Parathyroid adenoma (tissue), 2 donors: ENCODE results near the gene TPGS2.

Source experiments
- H2AFZ ChIP-seq: fragments of 300-600 bp; sonication (generic); one replicate; pipeline ENCODE4 v1.7.0; 2017; ENCODE audit warnings: antibody characterized with exemption, mild to moderate bottlenecking
- H3K27ac ChIP-seq: fragments of 300-600 bp; sonication (generic); one replicate; pipeline ENCODE4 v1.7.0; 2017
- H3K27me3 ChIP-seq: fragments of 300-600 bp; sonication (generic); one replicate; pipeline ENCODE4 v1.7.0; 2017; ENCODE audit warnings: low read length; ENCODE audit not compliant: control insufficient read depth, insufficient read depth
- H3K36me3 ChIP-seq: fragments of 300-600 bp; sonication (generic); one replicate; pipeline ENCODE4 v1.7.0; 2017; ENCODE audit warnings: low read length; ENCODE audit not compliant: control insufficient read depth, insufficient read depth
- H3K4me1 ChIP-seq: fragments of 300-600 bp; sonication (generic); one replicate; pipeline ENCODE4 v1.7.0; 2017; ENCODE audit warnings: control low read depth
- H3K4me2 ChIP-seq: fragments of 300-600 bp; sonication (generic); one replicate; pipeline ENCODE4 v1.7.0; 2017; ENCODE audit warnings: low read length
- H3K4me3 ChIP-seq: fragments of 300-600 bp; sonication (generic); one replicate; pipeline ENCODE4 v1.7.0; 2017; ENCODE audit warnings: low read depth, low read length
- H3K79me2 ChIP-seq: fragments of 300-600 bp; sonication (generic); one replicate; pipeline ENCODE4 v1.7.0; 2017; ENCODE audit warnings: control low read depth
- H3K9ac ChIP-seq: fragments of 300-600 bp; sonication (generic); one replicate; pipeline ENCODE4 v1.7.0; 2017; ENCODE audit warnings: mild to moderate bottlenecking
- H3K9me3 ChIP-seq: fragments of 300-600 bp; sonication (generic); one replicate; pipeline ENCODE4 v1.7.0; 2017; ENCODE audit warnings: low read length; ENCODE audit not compliant: control insufficient read depth
- CTCF ChIP-seq: fragments of 300-600 bp; sonication (generic); IDR thresholded peaks from one replicate; pipeline ENCODE4 v1.7.0; 2017; ENCODE audit warnings: antibody characterized with exemption, mild to moderate bottlenecking
- donor health status: primary hyperparathyroidism.

The TPGS2 gene

GRCh38 chr18:36835927-36836326, 7.1 kb upstream of the TPGS2 start:
- no peak for TF ChIP-seq CTCF
- Histone ChIP-seq H3K9me3 (no peaks in the 10 kb centered on the region), H3K36me3 (no peaks in the 10 kb centered on the region), H2AFZ (no peak overlapping the region), H3K4me3 (no peak overlapping the region), H3K27ac (no peak overlapping the region), H3K4me1 (peaks cover 10% of the 10 kb centered on the region), H3K27me3 (no peaks in the 10 kb centered on the region), H3K79me2 (no peaks in the 10 kb centered on the region), H3K9ac (no peak overlapping the region), H3K4me2 (no peak overlapping the region)

- no peak overlapping the region for H3K9ac ChIP-seq
- H3K79me2 ChIP-seq = peaks cover 3% of the 10 kb centered on the region
- no peak overlapping the region for H3K27ac ChIP-seq
- H3K36me3 ChIP-seq = no peaks in the 10 kb centered on the region
- no peak overlapping the region for H3K4me3 ChIP-seq
- no peak overlapping the region for H3K4me2 ChIP-seq
- H3K4me1 ChIP-seq = no peaks in the 10 kb centered on the region
- no peak for TF ChIP-seq CTCF
- no peaks in the 10 kb centered on the region for H3K27me3 ChIP-seq
- H2AFZ ChIP-seq = no peak overlapping the region
- H3K9me3 ChIP-seq = no peaks in the 10 kb centered on the region
Measured at GRCh38 chr18:36833120-36833519, 4.3 kb upstream of the TPGS2 start.

- no peak overlapping the region for H2AFZ ChIP-seq
- H3K4me1 ChIP-seq = no peaks in the 10 kb centered on the region
- H3K27ac ChIP-seq = no peak overlapping the region
- no peaks in the 10 kb centered on the region for H3K27me3 ChIP-seq
- H3K36me3 ChIP-seq = no peaks in the 10 kb centered on the region
- no peak overlapping the region for H3K9ac ChIP-seq
- TF ChIP-seq CTCF = no peak
- H3K79me2 ChIP-seq = peaks cover 3% of the 10 kb centered on the region
- H3K9me3 ChIP-seq = no peaks in the 10 kb centered on the region
- H3K4me2 ChIP-seq = no peak overlapping the region
- no peak overlapping the region for H3K4me3 ChIP-seq
Measured at GRCh38 chr18:36831139-36831538, 2.3 kb upstream of the TPGS2 start.

- H3K9me3 ChIP-seq = no peaks in the 10 kb centered on the region
- H2AFZ ChIP-seq = peak overlapping the region; percentile 95
- no peaks in the 10 kb centered on the region for H3K27me3 ChIP-seq
- no peaks in the 10 kb centered on the region for H3K36me3 ChIP-seq
- no peak for TF ChIP-seq CTCF
- H3K9ac ChIP-seq = no peak overlapping the region
- H3K79me2 ChIP-seq = peaks cover 3% of the 10 kb centered on the region
- H3K4me1 ChIP-seq = no peaks in the 10 kb centered on the region
- no peak overlapping the region for H3K4me3 ChIP-seq
- H3K27ac ChIP-seq = no peak overlapping the region
- H3K4me2 ChIP-seq = peak overlapping the region; percentile 96
Measured at GRCh38 chr18:36830158-36830495, 1.3 kb upstream of the TPGS2 start.

- peak overlapping the region; percentile 96 for H3K4me2 ChIP-seq
- peak overlapping the region; percentile 32 for H3K9ac ChIP-seq
- no peaks in the 10 kb centered on the region for H3K9me3 ChIP-seq
- TF ChIP-seq CTCF = no peak
- H3K4me3 ChIP-seq = peak overlapping the region; percentile 81
- H3K27me3 ChIP-seq = no peaks in the 10 kb centered on the region
- H3K4me1 ChIP-seq = no peaks in the 10 kb centered on the region
- peak overlapping the region; percentile 95 for H2AFZ ChIP-seq
- H3K36me3 ChIP-seq = no peaks in the 10 kb centered on the region
- H3K79me2 ChIP-seq = peaks cover 3% of the 10 kb centered on the region
- H3K27ac ChIP-seq = peak overlapping the region; percentile 73
Measured at GRCh38 chr18:36829362-36830157, 758 bp upstream of the TPGS2 start.
